Fibroblast of pulmonary artery (primary cell): ENCODE results near the gene LARP4B.
"Not testable (repeated sequence)": the region's sequence is repeated elsewhere in the genome, so short reads cannot be mapped to it uniquely, and the experiment has no call there.

ENCODE experiments used
- DNase-seq: peaks from one replicate; pipeline ENCODE4 v3.0.0-alpha.2; 2010; ENCODE audit warnings: low read depth
- H3K4me3 ChIP-seq: replicated peaks from 2 replicates; pipeline ENCODE4 v1.5.1; 2011; ENCODE audit warnings: low read depth, mild to moderate bottlenecking, control low read depth, low read length, moderate library complexity
- CTCF ChIP-seq: IDR thresholded peaks from 2 replicates; pipeline ENCODE4 v1.5.1; 2011; ENCODE audit warnings: mild to moderate bottlenecking, control low read depth, low read length, inconsistent platforms; ENCODE audit errors: missing control alignments

LARP4B gene

DNA sequence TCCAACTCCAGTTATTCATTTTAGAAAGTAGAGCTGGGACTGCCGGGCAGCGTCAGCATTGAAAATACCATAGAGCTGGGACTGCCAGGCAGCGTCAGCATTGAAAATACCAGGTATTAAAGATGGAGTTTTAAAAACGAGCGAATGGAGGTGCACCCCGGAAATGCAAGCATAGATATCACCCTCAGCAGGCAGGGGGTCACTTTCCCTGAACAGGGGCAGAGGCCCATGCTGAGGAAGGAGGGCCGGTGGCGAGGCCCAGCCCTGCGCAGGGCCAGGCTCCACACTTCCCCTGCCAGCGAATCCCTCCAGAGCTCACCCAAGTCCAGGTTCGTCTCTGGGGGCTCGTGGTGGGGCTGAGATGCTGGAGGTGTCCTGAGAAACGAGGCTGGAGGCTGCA, 157.3 kb downstream of the LARP4B start:
- H3K4me3 ChIP-seq, result no peak overlapping the region
- no peak for TF ChIP-seq CTCF
- DNase-seq, result no peak

GRCh38 chr10:773562-774161, 157.8 kb downstream of the LARP4B start:
- no peak for DNase-seq
- no peak for TF ChIP-seq CTCF
- no peak overlapping the region for H3K4me3 ChIP-seq

- DNase-seq, result no peak
- no peak for TF ChIP-seq CTCF
- H3K4me3 ChIP-seq, result no peak overlapping the region
Observed at GRCh38 chr10:772227-772637, 159.3 kb downstream of the LARP4B start.

DNA sequence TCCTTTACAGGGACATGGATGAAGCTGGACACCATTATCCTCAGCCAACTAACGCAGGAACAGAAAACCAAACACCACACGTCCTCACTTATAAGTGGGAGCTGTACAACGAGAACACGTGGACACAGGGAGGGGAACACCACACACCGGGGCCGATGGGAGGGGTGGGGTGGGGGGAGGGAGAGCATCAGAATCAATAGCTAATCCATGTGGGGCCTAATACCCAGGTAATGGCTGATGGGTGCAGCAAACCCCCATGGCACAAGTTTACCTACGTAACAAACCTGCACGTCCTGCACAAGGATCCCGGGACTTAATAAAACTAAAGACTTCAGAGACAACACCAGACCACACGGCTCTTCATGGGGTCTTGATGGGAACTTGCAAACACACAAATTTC, 159.9 kb downstream of the LARP4B start:
- no peak overlapping the region for H3K4me3 ChIP-seq
- DNase-seq, result no peak
- TF ChIP-seq CTCF, result no peak

- DNase-seq, result no peak
- no peak for TF ChIP-seq CTCF
- no peak overlapping the region for H3K4me3 ChIP-seq
Observed at GRCh38 chr10:770975-771374, 160.5 kb downstream of the LARP4B start.

DNA sequence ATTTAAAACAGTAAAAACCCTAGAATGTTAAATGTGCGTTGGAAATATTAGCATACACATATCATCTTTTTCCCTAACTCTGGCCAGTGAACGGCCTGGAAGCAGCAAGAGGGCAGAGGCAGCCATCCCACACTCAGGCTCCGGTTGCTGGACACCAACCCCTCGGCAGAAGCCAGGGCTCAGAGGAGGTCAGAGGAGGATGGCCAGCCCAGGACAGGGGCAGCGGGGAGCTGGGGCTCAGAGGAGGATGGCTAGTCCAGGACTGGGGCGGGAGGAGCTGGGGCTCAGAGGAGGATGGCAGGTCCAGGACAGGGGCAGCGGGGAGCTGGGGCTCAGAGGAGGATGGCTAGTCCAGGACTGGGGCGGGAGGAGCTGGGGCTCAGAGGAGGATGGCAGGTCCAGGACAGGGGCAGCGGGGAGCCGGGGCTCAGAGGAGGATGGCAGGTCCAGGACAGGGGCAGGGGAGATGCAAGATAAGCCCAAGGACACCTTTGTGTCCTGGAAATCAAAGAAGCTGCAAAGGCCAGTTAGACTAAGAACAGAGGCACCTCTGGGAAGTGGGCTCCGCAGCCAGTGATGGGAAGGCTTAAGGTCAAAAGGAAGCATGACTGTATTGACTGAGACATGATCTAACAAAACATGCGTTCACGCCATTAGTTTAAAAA, 161.3 kb downstream of the LARP4B start:
- DNase-seq, H3K4me3 ChIP-seq: not testable (repeated sequence)

DNA sequence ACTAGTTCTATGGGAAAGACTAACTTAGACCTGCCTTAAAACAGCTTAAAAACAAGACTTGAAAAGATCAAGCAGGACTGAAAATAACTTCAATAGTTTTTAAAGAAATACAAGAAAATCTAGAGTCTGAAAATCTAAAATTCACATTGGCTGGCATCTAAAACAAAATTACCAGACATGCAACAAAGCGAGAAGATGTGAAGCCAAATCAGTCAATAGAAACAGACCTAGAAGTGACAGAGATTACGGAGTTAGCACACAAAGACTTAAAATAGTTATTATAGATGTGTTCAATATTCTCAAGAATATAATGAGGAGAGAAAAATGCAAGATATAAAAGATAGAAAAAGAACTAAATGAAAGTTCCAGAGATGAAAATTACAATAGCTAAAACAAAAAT, 163.7 kb downstream of the LARP4B start:
- no peak overlapping the region for H3K4me3 ChIP-seq
- no peak for DNase-seq
- no peak for TF ChIP-seq CTCF
